ENCODE data around the gene DRD2. TPM values are rescaled to one million over a fixed set of nuclear protein-coding genes. Genes with fewer than 3 reads are reported as not detected.

The DRD2 gene
- polyA plus RNA-seq, 1 donor from 2014 or later, result not detected

GRCh38 chr11:113389272-113389671, 85.9 kb downstream of the DRD2 start:
- no peak overlapping the region for H3K4me3 Mint-ChIP-seq
- H3K27ac Mint-ChIP-seq, result no peak overlapping the region
- H3K27me3 Mint-ChIP-seq, result peaks cover 12% of the 10 kb centered on the region
- H3K36me3 Mint-ChIP-seq, result no peaks in the 10 kb centered on the region
- peaks cover 0 to 2% (median 0%) of the 10 kb centered on the region in 3 donors for H3K4me1 Mint-ChIP-seq
- H3K9me3 Mint-ChIP-seq, result no peaks in the 10 kb centered on the region

DNA sequence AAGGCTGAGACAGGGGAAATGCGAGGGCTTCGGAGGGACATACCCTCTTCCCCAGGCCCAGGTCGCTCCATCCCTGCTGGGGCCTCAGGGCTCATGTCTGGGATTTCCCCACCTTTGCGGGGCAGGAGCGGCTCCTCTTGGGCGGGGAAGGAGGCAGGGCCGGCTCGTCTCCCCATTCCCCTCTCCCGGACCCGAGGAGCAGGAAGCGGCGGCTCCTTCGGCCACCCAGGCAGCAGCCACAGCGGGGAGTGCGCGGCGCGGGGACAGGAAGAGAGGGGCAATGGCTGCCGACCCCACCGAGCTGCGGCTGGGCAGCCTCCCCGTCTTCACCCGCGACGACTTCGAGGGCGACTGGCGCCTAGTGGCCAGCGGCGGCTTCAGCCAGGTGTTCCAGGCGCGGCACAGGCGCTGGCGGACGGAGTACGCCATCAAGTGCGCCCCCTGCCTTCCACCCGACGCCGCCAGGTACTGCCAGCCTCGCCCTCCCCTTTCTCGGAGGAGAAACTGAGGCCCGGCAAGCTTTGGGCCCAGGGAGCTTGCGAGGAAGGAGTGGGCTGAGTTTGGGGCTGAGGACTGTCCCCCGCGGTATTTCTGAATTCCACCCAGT, 87.5 kb downstream of the DRD2 start, which contains the start of gene ANKK1:
TSS of gene ANKK1 (plus strand) at position 175 of the 607 bp plus-strand sequence. CDS start at position 281, 106 bp downstream.
- Mint-ChIP-seq H3K9me3 (no peaks in the 10 kb centered on the region), H3K36me3 (peaks cover 3% of the 10 kb centered on the region), H3K4me3 (no peak within 1 kb of the TSS), H3K27ac (no peak within 1 kb of the TSS), H3K4me1 (peaks cover 0 to 1% (median 0%) of the 10 kb centered on the region in 3 donors), H3K27me3 (peaks cover 9% of the 10 kb centered on the region)

GRCh38 chr11:113386866-113387265, 88.3 kb downstream of the DRD2 start:
- Mint-ChIP-seq H3K27ac (no peak overlapping the region), H3K4me1 (no peaks in the 10 kb centered on the region), H3K36me3 (peaks cover 3% of the 10 kb centered on the region), H3K9me3 (no peaks in the 10 kb centered on the region), H3K27me3 (peaks cover 9% of the 10 kb centered on the region), H3K4me3 (no peak overlapping the region)

DNA sequence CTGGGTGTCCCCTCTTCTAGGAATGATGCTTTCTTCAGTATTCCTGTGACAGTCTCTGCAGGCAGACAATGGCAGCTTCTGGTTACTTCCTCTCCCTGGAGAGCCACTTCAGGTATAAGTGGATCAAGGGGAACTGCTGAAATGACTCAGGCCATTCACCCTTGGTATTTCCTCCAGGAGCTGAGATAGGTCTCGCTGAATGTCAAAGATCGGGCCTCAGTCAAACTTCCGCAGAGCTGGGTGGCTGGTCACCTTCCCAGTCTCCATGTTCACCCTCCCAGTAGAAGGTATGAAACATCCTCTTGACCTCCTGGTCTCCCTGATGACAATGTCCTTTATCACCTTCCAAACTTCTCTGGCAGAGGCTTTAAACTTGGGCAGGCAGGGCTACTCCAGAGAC, 89.4 kb downstream of the DRD2 start:
- H3K9me3 Mint-ChIP-seq, result no peaks in the 10 kb centered on the region
- H3K36me3 Mint-ChIP-seq, result peaks cover 3% of the 10 kb centered on the region
- peaks cover 0 to 3% (median 0%) of the 10 kb centered on the region in 3 donors for H3K4me1 Mint-ChIP-seq
- peaks cover 9% of the 10 kb centered on the region for H3K27me3 Mint-ChIP-seq
- H3K27ac Mint-ChIP-seq, result no peak overlapping the region
- no peak overlapping the region for H3K4me3 Mint-ChIP-seq

DNA sequence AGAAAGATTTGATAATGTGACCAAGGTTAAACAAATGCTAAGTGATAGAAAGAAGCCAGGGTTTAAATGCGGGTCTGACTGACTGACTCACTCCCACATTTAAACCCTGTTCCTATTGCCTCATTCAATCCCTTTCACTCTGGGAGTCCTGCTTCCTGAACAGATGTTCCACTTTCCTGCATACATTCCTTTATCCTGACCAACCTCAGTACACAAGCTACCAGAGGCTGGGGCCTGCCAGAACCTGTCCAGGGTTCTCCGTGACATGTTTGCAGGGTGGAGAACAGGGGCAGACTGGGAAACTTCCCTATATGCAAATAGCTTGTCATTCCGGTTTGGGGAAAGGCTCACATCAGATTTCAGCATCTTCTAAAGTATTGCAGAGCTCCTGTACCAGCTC, 90.6 kb downstream of the DRD2 start:
- Mint-ChIP-seq H3K36me3 (peaks cover 8% of the 10 kb centered on the region), H3K27ac (no peak overlapping the region), H3K4me1 (peaks cover 0 to 3% (median 0%) of the 10 kb centered on the region in 3 donors), H3K9me3 (peaks cover 0 to 3% (median 2%) of the 10 kb centered on the region in 3 donors), H3K4me3 (no peak overlapping the region), H3K27me3 (peaks cover 9% of the 10 kb centered on the region)

GRCh38 chr11:113382121-113382520, 93.1 kb downstream of the DRD2 start:
- H3K9me3 Mint-ChIP-seq, result peaks cover 0 to 4% (median 3%) of the 10 kb centered on the region in 3 donors
- peaks cover 6% of the 10 kb centered on the region for H3K27me3 Mint-ChIP-seq
- peaks cover 0 to 5% (median 3%) of the 10 kb centered on the region in 3 donors for H3K4me1 Mint-ChIP-seq
- H3K36me3 Mint-ChIP-seq, result peaks cover 13% of the 10 kb centered on the region
- no peak overlapping the region for H3K27ac Mint-ChIP-seq
- no peak overlapping the region for H3K4me3 Mint-ChIP-seq

DNA sequence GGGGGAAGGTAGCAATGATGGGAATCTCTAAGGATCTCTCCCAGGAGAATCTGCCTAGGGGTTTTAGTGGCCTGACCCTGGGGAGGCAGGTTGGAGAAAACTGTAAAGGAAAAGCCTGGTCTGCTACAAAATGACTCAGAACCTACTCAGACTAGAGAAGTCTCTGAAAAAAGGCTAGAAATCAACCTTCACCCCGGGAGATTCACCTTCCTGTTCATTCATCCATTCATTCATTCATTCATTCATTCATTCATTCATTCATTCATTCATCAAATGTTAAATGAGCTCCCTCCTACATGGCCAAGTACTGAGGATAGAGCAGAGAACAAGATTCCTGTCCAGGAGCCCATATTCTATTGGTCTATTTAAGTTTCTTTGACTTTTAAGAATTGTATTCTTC, 96.5 kb downstream of the DRD2 start:
- peaks cover 13% of the 10 kb centered on the region for H3K36me3 Mint-ChIP-seq
- H3K27ac Mint-ChIP-seq, result no peak overlapping the region
- H3K27me3 Mint-ChIP-seq, result no peaks in the 10 kb centered on the region
- H3K4me1 Mint-ChIP-seq, result peaks cover 11 to 13% (median 13%) of the 10 kb centered on the region in 3 donors
- peaks cover 0 to 4% (median 3%) of the 10 kb centered on the region in 3 donors for H3K9me3 Mint-ChIP-seq
- H3K4me3 Mint-ChIP-seq, result no peak overlapping the region

GRCh38 chr11:113377681-113378412, 97.4 kb downstream of the DRD2 start:
- Mint-ChIP-seq H3K36me3 (peaks cover 12% of the 10 kb centered on the region), H3K4me3 (no peak overlapping the region), H3K27me3 (no peaks in the 10 kb centered on the region), H3K9me3 (peaks cover 0 to 4% (median 3%) of the 10 kb centered on the region in 3 donors), H3K27ac (peak overlapping the region in 2 of 3 donors; percentile 22 to 71), H3K4me1 (peaks cover 11 to 13% (median 13%) of the 10 kb centered on the region in 3 donors)

DNA sequence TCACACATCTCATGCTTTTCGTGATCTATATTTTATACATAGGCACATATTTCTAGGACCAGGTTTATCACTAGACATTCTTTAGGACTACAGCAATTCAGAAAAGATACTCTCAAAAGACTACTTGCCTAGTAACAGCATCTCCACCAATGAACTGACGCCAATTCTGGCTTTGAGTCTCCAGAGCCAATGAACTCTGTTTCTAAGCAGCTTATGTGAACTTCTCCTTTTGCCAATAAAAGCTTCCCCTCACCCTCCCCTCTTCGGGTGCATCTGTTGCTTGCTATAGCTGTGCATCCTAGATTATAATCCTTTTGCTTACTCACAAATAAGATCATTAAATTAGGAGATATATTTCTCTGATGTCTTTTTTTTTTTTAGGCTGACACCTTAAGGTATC, 99.0 kb downstream of the DRD2 start:
- Mint-ChIP-seq H3K36me3 (peaks cover 18% of the 10 kb centered on the region), H3K4me1 (peaks cover 12 to 13% (median 13%) of the 10 kb centered on the region in 3 donors), H3K27ac (peak overlapping the region in 2 of 3 donors; percentile 59 to 94), H3K9me3 (peaks cover 0 to 4% (median 3%) of the 10 kb centered on the region in 3 donors), H3K4me3 (peak overlapping the region in 3 of 4 donors; percentile 22 to 65 (median 46)), H3K27me3 (no peaks in the 10 kb centered on the region)

GRCh38 chr11:113375402-113375801, 99.8 kb downstream of the DRD2 start:
- Mint-ChIP-seq H3K27ac (peak overlapping the region in 2 of 3 donors; percentile 59 to 68), H3K27me3 (no peaks in the 10 kb centered on the region), H3K9me3 (peaks cover 0 to 4% (median 3%) of the 10 kb centered on the region in 3 donors), H3K4me3 (no peak overlapping the region), H3K4me1 (peaks cover 13% of the 10 kb centered on the region in 3 donors), H3K36me3 (peaks cover 18% of the 10 kb centered on the region)

DNA sequence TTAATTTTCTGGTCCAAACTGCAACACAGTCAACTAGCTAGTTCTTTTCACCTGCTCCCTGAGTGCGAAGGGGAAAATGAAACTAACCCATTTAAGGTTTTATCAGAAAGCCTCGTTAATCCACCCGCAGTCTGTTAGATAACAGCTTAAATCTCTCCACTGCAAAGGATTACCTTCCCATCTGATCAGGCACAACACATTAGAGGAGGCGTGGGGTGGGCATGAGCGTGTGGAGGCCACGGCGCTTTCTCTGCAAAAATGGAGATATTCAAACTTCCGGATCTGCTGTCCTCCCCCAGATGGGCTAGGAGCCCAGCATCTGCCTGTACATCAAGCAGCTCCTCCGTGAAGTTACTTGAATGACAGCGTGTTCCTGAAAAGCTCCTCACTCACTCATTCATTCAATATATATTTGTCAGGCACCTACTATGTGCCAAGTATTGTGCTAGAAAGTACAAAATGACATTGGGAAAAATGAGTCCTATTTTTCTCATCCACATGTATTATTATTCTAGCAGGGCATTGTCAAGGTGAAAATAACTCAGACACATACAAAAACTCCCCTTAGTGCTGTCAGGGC, 101.1 kb downstream of the DRD2 start:
- Mint-ChIP-seq H3K36me3 (peaks cover 13% of the 10 kb centered on the region), H3K4me3 (no peak overlapping the region), H3K27ac (no peak overlapping the region), H3K9me3 (no peaks in the 10 kb centered on the region), H3K4me1 (peaks cover 13% of the 10 kb centered on the region in 3 donors), H3K27me3 (no peaks in the 10 kb centered on the region)

- Mint-ChIP-seq H3K4me1 (peaks cover 13% of the 10 kb centered on the region in 3 donors), H3K4me3 (no peak overlapping the region), H3K36me3 (peaks cover 12% of the 10 kb centered on the region), H3K9me3 (no peaks in the 10 kb centered on the region), H3K27ac (no peak overlapping the region), H3K27me3 (no peaks in the 10 kb centered on the region)
Observed at GRCh38 chr11:113373306-113373705, 101.9 kb downstream of the DRD2 start.

GRCh38 chr11:113372309-113372708, 102.9 kb downstream of the DRD2 start:
- peak overlapping the region in 1 of 3 donors; percentile 76 for H3K27ac Mint-ChIP-seq
- peaks cover 12% of the 10 kb centered on the region for H3K36me3 Mint-ChIP-seq
- H3K4me1 Mint-ChIP-seq, result peaks cover 8 to 13% (median 13%) of the 10 kb centered on the region in 3 donors
- no peak overlapping the region for H3K4me3 Mint-ChIP-seq
- no peaks in the 10 kb centered on the region for H3K27me3 Mint-ChIP-seq
- H3K9me3 Mint-ChIP-seq, result no peaks in the 10 kb centered on the region

GRCh38 chr11:113370634-113371033, 104.6 kb downstream of the DRD2 start:
- Mint-ChIP-seq H3K27ac (no peak overlapping the region), H3K4me1 (peaks cover 0 to 9% (median 3%) of the 10 kb centered on the region in 3 donors), H3K4me3 (no peak overlapping the region), H3K36me3 (peaks cover 14% of the 10 kb centered on the region), H3K27me3 (no peaks in the 10 kb centered on the region), H3K9me3 (no peaks in the 10 kb centered on the region)

- H3K27me3 Mint-ChIP-seq, result no peaks in the 10 kb centered on the region
- H3K4me1 Mint-ChIP-seq, result peaks cover 0 to 7% (median 0%) of the 10 kb centered on the region in 3 donors
- no peak overlapping the region for H3K27ac Mint-ChIP-seq
- H3K9me3 Mint-ChIP-seq, result no peaks in the 10 kb centered on the region
- H3K36me3 Mint-ChIP-seq, result peaks cover 12% of the 10 kb centered on the region
- H3K4me3 Mint-ChIP-seq, result no peak overlapping the region
Observed at GRCh38 chr11:113369411-113369810, 105.8 kb downstream of the DRD2 start.
